Left hindlimb (tissue), 1 donor: ENCODE measurements around the gene LSP1.
"Not testable (repeated sequence)": the region's sequence is repeated elsewhere in the genome, so short reads cannot be mapped to it uniquely, and the experiment has no call there.

ENCODE experiments used
- DNase-seq: peaks from one replicate; pipeline ENCODE4 v3.0.0-alpha.2; 2018

Gene LSP1, protein sequence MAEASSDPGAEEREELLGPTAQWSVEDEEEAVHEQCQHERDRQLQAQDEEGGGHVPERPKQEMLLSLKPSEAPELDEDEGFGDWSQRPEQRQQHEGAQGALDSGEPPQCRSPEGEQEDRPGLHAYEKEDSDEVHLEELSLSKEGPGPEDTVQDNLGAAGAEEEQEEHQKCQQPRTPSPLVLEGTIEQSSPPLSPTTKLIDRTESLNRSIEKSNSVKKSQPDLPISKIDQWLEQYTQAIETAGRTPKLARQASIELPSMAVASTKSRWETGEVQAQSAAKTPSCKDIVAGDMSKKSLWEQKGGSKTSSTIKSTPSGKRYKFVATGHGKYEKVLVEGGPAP

DNA sequence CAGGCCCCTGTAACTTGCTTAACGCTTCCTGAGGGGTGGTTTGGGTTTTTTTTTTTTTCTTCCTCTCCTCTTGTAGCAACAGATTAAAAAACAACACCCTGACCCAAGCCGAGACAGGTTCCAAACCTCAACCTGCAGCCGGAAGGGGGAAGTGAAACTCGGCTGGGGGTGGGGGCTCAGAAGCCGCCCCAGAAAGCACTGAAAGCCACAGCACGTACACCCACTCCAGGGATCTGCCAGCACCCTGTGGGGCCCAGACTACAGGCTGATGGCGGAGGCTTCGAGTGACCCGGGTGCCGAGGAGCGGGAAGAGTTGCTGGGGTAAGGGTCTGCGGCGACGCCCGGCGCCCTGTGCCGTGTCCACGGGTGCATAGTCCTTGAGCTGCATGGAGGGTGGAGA, at the start of gene LSP1:
TSS of gene LSP1 (plus strand) at position 208 of the 400 bp plus-strand sequence. CDS start at position 269, 61 bp downstream.
- no peak for DNase-seq

DNA sequence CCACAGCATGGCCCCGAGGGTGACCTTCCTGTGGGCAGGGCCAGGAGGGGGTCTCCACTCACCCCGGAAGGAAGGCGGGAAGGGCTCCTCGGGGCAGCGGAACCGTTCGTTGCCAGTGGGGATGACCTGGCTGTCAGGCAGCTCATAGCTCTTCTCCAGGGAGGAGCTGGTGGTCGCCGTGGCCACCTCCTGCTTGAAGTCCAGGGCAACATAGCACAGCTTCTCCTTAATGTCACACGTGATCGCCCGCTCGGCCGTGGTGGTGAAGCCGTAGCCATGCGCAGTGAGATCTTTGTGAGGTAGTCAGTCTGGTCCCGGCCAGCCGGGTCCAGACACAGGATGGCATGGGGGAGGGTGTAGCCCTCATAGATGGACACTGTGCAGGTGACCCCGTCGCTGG, 49.6 kb upstream of the LSP1 start:
- DNase-seq, result no peak

DNA sequence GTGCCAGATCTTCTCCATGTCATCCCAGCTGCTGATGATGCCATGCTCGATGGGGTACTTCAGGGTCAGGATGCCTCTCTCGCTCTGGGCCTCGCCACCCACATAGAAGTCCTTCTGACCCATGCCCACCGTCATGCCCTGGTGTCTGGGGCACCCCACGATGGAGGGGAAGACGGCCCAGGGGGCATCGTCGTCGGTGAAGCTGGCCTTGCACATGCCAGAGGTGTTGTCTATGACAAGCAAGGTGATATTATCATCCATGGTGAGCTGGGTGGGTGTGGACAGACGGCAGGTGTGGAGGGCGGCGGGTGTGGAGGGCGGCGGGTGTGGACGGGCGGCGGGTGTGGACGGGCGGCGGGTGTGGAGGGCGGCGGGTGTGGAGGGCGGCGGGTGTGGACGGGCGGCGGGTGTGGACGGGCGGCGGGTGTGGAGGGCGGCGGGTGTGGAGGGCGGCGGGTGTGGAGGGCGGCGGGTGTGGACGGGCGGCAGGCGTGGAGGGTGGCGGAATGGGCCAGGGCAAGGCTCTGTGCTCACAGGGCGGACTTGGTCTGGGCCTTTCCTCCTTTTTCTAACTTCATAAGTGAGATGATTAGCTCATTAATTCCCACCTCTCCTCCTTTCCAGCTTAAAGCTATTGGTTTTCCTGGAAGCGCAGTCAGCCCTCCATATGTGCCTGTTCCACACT, 48.9 kb upstream of the LSP1 start:
- DNase-seq, result not testable (repeated sequence)

DNA sequence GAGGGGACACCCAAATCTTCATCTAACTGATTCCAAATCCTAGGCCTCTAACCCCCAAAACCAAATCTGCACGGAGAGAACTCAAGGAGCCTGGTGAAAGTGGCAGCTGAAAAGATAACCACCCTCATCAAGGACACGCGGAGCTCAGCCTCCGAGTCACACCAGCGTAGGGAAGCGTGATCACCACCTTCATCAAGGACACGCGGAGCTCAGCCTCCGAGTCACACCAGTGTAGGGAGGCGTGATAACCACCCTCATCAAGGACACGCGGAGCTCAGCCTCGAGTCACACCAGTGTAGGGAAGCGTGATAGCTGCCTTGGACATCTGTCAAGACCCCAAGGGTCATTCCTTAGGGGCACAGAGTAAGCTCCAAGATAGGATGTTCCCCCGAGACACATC, 47.4 kb upstream of the LSP1 start:
- no peak for DNase-seq

DNA sequence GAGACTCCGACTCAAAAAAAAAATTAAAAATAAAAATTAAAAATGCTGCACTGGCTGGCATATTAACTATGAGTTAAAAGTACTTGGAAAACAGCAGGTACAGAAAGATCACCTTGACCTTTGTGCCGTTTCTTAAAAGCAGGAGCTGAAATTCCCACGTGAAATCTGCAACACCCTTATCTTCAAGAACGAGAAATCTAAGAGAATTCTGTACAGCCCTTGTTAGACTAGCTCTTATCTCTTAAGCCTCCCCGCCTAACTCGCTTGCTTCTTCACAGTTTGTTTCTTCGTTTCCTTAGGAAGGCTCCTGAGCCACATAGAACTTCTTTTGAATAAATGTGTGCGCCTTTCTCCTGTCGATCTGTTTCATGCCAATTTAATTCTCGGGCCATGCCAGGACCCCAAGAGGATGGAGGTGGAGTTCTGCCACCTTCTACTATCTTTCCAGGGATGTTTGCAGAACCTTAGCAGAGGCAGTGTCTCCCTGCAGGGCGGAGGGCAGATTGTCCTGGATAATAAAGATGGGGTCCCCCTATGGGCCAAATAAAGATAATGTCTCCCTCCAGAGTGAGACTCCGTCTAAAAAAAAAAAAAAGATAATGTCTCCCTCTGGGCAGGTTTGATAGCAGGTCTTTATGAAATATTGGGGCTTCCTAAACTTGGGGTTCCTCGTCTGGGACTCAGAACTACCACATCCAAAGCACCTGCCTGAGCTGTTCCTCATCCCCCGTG, 45.5 kb upstream of the LSP1 start:
- no peak for DNase-seq

DNA sequence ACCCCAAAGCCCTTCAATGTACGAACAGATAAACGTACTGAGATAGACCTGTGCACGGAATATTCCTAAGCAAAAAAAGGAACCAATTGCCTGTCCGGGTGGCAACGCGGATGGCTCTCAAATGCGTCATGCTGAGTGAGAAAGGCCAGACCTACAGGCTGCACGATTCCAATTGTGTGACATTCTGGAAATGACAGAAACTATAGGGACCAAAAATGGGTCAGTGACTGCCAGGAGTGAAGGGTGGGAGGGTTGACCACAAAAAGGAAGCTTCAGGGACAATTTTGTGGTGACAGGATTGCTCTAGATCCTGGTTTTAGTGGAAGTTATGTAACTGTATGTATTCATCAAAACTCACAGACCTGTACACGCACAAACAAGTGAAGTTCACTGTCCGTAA, 42.1 kb upstream of the LSP1 start:
- DNase-seq, result no peak

DNA sequence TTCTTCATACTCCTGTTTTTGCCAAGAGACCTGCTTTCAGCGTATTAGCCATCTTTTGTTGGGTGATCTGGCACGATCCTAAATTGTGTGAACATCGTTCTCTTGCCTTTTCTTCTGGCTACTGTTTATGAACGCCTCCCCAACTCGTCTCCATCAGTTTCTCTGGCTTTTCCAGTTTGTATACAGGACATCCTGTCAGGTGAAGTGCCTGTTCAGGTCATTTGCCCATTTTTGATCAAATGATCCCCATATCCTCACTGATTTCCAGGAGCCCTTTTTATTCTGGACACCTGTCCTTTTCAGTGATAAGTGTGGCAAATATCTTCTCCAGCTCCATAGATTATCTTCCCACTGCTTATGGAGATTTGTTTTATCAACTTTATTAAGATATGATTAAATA, 40.6 kb upstream of the LSP1 start:
- DNase-seq, result no peak

DNA sequence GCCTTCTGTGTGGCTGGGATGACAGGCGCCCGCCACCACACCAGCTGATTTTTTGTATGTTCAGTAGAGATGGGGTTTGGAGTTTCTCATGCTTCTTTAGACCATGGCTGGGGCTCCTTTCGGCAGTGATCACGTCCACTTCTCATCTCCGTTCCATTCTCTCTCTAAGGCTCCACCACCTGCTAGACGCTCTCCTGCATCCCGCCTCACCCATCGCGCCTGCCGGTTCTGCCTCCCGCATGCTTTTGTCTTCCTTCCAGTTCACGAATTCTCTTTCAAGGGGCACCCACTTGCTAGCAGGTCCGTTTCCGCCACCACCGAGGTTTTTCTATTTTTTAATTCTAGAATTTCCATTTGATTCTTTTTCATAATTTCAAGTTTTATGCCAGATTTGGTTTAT, 40.1 kb upstream of the LSP1 start:
- DNase-seq, result no peak

DNA sequence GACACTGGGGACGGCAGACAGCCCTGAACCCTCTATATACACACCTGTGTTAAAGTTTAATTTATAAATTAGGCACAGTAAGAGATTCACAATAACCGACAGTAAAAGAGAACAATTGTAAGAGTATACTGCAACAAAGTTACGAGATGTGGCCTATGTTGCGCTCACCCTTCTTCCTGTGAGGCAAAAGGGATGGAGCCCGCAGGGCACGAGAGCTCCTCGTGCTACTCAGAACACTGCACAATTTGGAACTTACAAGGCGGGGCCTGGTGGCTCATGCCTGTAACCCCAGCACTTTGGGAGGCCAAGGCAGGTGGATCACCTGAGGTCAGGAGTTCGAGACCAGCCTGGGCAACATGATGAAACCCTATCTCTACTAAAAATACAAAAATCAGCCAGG, 39.5 kb upstream of the LSP1 start:
- DNase-seq, result not testable (repeated sequence)

DNA sequence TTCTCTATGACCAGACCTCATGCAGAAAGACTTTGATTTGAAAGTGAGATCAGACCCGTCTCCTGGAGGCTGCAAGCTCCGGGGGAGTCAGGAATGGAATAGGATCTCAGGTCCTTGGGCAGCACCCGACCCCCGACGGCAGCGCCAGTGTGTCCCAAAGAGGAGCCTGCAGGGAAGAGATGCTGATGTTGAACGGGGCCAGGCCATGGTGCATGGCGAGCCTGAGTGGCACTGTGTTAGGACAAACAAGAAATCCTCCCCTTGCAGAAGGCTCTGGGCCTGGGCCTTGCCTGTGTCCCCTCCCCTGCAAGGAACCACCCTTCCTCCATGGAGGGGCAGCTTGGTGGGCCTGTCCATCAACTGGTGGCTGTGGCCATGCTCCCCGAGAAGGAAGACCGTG, 38.2 kb upstream of the LSP1 start:
- DNase-seq, result no peak

DNA sequence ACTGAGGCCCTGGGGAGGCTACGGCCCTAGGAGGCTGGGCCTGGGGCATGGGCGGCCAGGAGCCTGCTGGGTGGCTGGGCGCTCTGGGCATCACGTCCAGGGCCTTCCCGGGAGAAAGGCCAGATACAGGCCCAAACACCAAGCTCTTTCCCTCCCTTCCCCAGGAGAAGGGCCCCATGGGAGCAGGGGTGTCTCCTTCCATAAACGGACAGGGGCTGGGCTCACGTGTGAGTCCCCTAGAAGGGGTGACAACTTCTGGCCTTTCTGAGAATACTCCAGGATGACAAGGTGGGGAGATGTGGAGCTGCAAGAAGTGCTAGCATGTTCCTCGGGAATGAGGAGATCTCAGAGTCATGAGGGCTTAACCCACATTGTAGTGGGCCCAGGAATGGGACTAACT, 37.6 kb upstream of the LSP1 start:
- DNase-seq, result no peak

DNA sequence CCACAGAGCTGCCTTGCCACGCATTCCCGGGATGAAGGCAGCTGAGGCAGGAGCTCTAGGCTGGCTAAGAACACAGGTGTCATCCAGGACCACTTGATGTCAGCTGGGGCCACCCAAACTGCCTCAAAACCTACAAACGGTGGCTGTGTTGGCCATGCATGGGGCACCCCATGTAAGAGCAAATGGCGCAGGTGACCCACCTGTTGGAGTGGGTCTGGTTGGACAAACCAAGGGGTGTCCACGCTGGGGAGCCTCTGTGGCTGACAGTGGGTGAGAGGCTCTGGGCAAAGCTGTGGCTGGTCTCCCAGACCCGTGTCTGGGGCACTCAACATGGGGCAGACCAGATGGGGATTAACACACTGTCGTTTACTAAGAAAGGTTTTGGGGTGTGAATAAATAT, 37.1 kb upstream of the LSP1 start:
- no peak for DNase-seq

DNA sequence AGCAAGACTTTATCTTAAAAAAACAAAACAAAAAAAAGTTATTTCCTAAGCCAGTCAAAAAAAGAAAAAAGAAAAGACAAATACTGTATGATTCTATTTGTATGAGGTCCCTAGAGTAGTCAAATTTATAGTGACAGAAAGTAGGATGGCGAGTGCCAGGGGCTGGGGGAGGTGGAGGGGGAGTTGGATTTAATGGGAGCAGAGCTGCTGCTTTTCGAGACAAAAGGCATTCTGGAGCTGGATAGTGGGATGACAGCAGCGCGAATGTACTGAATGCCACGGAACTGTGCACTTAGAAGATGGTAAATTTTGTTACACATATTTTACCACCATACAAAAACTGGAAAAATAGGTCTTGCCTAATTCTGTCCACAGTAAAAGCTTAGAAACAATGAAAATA, 35.9 kb upstream of the LSP1 start:
- DNase-seq, result no peak

DNA sequence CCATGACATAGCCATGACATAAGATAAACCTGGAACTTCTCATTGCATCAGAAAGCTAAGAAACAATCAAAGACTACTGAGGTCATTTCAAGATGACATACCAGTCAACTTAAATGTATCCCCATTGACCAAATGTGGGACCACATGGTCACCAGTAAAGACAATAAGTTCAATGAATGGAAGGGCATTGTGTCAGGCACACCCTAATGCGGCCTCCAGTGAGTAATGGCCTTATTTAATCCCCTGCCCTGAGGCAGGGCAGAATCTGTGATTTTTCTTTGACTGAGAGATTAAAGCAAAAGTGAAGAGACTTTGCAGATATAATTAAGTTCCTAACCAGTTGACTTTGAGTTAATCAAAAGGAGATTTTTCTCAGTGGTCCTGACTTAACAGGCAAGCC, 35.4 kb upstream of the LSP1 start:
- DNase-seq, result no peak

DNA sequence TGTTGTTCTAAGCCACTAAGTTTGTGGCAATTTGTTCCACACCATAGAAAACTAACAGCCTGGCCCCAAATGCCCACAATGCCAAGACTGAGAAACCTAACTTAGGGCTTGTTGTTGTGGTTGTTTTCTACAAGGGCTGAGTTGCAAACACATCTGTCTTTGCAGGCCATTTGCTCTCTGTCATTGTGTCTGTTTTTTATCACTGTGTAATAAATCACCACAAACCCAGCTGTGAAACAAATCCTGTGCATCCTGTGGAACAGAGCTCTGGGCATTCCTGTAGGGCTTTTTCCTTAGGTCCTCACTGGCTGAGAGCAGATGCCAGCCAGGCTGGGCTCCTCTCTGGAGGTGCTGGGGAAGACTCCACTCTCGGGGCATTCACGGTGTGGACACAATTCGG, 33.8 kb upstream of the LSP1 start:
- no peak for DNase-seq

DNA sequence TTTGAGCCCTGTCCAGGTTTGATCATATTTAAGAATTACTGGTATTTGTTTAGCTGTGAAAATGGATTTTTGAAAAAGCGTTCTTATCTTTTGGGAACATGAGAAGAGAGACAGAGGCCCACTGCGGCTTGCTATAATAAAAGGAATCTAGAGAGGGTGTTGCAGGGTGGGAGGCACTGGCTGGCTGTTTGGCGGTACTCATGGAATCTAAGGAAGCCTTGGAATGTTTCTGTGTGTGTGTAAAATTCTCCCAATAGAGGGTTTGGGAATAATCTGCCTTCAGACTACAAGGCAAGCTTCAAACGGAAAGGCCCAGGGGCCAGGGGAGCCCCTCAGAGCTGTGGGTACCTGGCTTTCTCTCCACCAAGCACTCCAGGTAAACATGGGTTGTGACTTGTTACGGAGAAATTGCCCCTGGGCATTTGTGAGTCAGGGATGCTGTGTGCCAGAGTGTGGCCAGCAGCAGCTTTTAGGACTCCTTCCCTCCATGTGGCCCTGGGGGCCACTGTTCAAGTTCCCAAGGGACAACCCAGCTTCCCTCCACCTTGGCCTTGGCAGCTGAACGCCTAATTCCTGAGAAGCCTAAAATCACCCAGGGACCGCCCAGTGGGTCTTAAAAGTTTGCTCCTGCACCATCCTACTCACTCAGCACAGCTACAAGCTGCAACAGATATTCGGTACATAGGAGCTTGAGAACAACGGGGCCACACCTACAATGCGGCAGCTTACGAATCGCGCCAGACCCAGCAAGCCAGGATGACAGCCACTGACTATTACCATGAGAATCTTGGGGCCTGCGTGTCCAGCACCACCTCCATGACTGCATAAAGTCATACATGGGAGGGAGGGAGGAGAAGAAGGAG, 32.2 kb upstream of the LSP1 start:
- no peak for DNase-seq

DNA sequence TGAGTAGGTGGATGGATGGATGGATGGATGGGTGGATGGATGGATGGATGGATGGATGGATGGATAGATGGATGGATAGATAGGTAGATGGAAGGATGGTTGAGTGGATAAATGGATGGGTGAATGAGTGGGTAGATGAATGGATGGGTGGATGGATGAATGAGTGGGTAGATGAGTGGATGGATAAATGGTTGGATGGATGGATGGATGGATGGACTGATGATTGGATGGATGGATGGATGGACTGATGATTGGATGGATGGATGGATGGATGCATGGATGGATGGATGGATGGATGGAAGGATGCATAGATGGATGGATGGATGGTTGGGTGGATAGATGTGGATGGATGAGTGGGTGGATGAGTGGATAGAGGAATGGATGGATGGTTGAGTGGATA, 31.3 kb upstream of the LSP1 start:
- no peak for DNase-seq

DNA sequence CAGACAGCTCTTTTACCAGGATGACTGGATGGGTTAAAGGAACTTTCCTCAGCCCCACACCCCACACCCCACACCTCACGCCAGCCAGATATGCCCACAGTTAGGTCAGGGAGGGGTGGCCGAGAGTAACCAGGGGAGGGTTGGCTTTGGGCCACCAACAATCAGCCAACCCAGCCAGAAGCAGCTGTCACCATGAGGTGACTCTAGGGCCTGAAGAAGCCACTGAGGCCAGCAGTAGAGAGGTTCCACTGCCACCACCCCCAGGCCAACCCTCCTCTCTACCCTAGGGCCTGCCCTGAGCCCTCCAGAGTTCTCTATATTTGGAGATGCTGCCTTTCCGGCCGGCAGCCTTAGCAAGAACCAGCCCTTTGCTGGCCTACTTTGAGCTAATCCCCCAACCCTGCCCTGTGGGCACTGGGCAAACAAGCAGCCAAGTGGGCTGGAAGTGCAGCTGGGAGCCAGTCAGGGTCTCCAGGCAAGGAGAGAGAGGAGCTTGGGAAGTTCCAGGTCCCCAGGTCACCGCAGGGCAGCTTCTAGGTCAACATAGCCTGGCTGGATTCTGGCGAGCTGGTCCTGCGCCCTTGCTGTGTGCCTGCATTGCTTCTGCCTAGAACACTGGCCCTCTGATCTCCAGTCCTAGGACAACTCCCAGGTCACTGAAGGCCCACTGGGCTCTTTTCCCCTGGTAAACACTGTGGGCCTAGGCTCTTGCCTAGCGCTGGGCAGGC, 30.1 kb upstream of the LSP1 start:
- DNase-seq, result peak; percentile 12

DNA sequence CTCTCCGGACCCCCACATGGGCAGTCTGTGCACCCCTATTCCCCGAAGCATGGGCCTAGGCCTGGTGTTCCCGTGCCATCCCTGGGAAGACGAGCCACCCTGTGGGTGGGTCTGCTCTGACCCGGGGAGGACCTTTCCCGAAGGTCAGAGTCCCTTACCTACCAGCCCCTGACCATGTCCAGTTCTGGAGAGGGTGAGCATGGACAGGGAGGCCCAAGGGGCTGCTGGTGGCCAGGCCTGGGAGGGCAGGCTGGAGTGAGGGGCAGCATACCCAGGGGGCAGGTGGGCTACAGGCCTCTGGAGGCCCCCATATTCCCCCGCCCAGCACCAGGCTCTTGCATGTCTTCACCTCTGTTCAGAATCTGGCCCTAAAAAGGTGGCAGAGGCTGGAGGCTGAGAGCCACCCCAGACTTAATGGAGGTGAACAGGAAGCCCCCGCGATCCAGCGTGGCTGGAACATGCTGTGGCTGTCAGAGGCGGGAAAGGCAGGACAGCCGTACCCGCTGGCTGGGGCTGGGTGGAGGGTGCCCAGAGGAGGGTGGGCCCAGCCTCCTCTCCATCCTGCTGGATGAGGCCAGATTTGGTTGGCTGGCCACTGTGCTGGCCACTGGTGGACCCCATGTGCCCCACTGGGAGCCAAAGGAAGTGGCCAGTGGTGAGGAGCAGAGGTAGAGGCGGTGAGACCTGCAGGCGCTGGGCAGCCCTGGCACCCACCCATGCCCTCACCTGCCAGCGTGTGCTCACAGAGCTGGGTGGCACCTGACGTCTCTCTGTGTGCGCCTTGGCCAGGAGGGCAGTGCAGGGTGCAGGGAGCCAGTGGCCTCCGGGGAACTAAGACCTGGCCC, 29.3 kb upstream of the LSP1 start:
- DNase-seq, result peak; percentile 22

DNA sequence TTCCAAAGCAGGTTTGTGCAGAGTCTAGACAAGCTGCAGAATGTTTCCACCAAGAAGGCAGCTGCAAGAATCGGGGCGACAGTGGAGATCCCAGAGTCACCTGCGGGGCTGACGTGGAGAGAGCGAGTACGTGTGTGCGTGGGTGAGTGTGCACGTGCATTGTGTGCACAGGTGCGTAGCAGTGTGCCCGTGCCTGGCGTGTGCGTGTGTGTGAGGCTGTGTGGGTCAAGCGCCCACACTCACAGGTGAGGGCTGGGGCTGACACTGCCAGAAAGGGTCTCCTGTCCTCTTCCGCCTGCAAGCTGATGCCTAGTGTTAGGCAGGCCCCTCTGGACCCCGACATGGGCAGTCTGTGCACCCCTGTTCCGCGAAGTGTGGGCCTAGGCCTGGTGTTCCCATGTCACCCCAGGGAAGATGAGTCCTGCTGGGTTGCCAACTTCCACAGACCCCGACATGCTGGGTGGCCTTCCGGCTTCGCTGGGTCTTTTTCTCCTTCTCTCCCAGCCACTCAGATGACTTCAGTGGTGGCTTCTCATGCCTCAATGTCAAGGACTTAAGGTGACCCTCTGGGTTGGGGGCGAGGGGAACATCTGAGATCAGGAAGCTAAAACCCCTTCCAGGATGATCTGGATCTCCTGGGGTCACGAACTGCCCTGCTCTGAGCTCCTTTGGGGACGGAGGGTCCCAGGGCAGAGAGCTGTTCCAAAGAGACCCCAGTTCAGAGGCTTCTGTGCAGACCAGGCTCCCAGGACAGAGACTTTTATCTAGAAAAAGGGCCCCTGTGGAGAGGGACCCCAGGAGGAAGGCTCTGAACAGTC, 28.5 kb upstream of the LSP1 start:
- DNase-seq, result no peak
